Fibroblast of skin of left quadriceps (primary cell): Measurements from ENCODE around the gene KCNK4.

ENCODE experiments used
- DNase-seq, 2 experiments: peaks; one replicate each; pipeline ENCODE4 v3.0.0-alpha.2; 2013; ENCODE audit warnings: low read depth in 2 of 2

The KCNK4 gene

DNA sequence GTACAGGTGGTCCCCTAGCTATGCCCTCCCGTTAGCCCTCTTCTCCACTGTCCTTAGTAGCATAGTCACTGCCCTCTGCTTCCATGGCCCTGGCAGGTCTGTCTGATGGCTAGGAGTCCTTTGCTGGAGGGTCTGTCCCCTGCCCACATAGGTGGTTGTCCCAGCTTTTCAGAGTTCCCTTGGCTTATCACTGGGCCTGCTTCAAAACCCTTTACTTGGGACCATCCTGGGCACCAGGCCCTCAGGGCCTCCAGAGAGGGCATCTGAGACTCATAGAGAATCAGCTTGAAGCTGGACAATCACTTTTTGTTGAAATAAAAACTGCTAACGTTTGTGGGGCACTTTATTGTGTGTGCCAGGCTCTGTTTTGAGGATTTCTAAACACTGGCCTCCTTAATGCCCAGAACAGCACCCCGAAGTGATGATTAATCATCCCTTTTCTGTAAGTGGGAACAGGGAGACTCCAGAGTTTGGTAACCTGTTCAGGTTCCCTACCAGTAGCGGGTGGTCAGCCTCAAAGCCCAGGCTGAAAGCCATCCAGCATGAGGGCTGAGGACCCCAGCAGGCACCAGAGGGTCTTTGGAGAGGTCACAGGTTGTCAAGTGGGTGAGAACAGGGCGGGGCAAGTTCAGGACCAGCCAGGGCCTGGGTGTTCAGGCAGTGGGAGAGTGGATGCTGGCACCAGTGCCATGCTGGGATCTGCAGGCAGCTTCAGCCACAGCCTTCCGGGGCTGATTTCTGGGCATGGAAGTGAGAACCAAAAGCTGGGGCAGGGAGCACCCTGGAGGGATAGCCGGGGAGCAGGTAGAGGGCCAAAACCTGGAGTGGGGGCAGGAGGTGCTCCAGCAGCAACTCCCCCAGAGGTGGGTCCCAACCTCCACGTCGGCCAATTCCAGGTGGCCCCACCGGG lies 495 bp upstream of the KCNK4 start:
- DNase-seq, result no peak

DNA sequence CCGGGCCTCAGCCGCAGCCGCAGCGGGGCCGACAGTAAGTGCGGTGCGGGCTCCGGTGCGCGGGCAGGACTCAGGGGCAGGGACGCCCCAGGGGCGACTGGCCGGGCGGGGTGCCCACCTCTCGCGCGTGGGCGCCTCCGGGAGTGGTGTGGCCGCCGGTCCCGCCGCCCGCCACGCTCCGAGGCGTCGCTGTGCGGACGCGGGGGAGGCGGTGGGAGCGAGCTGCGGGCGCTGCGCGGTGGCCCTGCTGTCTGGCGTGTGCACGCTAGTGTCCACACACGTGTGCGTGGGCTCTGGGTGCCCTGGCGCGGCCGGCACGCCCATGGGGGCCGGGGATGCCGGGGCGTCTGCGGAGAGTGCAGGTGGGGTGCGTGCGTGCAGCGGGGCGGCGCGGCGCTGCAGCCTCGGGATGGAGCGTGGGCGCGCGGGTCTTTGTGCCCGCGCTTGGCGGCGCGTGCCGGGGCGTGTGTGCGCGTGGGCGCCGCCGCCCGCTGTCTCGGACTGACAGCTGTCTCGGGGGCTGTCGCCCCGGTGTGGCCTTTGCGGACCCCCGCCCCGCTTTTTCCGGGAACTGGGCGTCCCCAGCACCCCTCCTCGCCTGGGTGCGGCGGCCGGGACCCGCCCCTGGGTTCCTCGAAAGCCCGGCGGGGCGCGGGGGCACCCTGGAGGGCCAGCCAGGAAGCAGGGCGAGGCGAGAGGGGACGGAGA lies 804 bp downstream of the KCNK4 start:
- DNase-seq, result no peak

DNA sequence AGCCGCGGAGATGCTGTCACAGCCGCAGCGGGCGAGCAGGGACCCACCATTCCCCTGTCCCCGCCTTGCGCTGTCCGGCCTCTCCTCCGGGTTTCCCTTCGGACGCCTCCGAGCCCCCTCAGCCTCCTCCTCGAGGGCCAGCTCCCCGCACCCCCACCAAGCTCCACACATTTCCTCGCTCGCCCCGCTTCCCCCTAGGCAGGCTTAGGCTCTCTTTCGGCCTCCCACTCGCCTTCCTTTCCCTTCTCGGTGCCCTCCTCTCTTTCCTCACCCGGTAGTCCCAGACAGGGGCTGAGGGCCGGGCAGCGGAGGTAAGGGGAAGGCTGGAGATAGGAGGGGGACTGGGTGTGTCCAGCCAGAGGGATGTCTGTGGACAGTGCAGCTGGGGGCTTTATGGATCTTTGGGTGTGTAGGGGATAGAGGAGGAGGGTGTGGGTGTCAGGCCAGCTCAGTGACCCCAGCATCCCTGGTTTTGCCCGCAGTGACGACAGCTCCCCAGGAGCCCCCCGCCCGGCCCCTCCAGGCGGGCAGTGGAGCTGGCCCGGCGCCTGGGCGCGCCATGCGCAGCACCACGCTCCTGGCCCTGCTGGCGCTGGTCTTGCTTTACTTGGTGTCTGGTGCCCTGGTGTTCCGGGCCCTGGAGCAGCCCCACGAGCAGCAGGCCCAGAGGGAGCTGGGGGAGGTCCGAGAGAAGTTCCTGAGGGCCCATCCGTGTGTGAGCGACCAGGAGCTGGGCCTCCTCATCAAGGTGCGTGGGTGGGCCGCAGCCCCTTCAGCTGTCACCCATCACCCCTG lies 1.6 kb downstream of the KCNK4 start:
- no peak for DNase-seq

DNA sequence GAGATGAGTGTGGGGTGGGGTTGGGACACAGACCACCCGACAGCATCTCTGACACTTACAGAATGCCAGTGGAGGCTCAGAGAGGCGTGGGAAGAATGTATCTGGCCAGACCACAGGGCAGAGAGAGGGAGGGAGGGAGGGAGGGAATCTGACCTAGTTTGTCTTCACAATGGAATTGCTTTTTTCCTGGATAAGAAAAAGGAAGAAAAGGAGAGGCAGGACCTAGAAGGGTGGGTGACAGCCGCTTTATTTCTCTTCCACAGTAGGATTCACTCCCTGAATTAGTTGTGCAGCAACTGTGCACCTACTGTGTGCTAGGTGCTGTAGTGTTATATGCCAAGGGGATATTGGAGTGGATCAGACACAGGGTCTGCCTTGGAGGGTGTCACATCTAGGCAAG lies 3.7 kb downstream of the KCNK4 start:
- DNase-seq, result no peak

DNA sequence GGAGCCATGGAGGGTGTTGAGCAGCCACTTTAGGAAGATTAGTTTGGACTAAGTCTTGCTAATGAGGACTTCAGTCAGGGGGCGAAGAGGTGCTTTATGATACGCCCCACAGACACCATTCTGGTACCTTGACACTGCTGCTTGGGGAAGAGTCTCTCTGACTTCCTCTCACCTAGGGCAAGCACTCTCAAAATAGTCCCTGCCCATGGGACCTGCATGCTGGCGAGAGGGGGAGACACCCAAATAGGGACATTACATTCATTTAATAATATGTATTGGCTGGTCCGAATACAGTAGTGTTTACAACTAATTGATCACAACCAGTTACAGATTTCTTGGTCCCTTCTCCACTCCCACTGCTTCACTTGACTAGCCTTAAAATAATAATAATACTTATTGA lies 4.7 kb downstream of the KCNK4 start:
- no peak for DNase-seq

DNA sequence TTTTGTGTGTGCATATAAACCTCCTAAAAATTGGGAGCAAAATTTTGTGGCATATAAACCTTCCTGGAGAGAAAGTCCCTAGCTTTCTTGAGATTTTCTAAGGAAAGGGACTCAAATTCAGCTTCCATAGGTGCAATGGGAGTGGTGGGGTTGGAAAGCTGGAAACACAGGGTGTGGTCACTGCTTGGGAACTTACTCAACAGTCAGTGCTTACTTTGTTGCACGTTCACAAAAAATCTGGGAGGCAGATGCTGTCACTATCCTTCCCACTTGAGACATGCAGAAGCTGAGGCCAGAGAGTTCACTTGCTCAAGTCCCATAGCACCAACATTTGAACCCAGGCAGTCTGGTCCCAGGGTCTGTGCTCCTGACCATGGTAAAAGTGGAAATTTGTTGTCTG lies 5.1 kb downstream of the KCNK4 start:
- DNase-seq, result no peak

DNA sequence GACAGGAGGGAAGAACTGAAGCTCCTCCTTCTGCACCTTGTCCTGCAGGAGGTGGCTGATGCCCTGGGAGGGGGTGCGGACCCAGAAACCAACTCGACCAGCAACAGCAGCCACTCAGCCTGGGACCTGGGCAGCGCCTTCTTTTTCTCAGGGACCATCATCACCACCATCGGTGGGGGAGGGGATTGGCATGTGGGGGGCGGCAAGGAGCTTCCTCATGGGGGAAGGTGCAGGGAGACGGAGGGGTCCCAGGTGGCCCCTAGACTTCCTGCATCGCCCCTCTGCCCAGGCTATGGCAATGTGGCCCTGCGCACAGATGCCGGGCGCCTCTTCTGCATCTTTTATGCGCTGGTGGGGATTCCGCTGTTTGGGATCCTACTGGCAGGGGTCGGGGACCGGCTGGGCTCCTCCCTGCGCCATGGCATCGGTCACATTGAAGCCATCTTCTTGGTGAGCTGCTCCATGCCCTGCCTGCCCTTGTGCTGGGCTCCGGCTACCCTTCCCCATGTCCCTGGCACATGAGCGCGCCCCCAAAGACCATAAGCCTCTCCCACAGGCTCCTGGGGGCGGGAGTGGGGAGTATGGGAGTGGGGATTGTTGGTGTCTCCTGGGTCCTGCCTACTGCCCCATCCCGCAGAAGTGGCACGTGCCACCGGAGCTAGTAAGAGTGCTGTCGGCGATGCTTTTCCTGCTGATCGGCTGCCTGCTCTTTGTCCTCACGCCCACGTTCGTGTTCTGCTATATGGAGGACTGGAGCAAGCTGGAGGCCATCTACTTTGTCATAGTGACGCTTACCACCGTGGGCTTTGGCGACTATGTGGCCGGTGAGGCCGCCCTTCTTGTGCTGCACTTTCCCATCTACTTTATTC lies 6.0 kb downstream of the KCNK4 start:
- no peak for DNase-seq

DNA sequence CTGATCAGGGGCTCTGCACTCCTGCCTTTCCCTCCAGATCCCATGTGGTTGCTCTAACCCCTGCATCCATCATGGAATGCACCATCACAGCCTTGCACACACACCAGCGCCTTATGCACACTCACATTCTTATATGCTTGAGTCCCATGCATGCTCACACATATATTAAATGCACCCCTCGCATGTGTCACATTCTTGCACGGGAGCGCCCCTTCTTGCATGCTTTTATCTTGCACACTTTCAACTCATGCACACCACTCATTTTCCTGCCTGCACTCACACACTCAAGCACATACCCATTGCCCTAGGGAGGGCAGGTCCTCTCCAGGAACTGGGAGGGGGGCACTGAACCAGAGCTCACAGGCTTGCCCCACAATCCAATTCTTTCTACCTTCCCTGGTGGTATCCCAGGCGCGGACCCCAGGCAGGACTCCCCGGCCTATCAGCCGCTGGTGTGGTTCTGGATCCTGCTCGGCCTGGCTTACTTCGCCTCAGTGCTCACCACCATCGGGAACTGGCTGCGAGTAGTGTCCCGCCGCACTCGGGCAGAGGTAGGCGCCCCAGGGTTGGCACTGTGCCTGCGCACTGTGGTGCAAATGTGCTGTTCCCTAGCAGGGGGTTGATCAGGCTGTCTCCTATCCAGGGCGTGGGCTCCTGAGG lies 6.7 kb downstream of the KCNK4 start:
- DNase-seq, result no peak

DNA sequence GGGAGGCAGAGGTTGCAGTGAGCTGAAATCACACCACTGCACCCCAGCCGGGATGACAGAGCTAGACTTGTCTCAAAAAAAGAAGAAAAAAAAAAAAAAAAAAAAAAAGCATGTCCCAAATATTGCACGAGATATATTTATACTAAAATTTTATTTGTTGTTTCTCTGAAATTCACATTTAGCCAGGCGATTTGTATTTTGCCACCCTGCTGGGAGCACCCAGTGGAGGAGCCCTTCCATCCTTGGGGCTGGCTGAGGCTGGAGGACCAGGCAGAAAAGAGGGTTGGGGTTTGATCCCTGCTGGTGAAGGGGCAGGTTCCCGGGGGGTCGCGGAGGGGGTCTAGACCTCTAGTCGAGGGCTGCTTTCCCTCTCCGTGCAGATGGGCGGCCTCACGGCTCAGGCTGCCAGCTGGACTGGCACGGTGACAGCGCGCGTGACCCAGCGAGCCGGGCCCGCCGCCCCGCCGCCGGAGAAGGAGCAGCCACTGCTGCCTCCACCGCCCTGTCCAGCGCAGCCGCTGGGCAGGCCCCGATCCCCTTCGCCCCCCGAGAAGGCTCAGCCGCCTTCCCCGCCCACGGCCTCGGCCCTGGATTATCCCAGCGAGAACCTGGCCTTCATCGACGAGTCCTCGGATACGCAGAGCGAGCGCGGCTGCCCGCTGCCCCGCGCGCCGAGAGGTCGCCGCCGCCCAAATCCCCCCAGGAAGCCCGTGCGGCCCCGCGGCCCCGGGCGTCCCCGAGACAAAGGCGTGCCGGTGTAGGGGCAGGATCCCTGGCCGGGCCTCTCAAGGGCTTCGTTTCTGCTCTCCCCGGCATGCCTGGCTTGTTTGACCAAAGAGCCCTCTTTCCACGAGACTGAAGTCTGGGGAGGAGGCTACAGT lies 8.1 kb downstream of the KCNK4 start:
- no peak for DNase-seq

DNA sequence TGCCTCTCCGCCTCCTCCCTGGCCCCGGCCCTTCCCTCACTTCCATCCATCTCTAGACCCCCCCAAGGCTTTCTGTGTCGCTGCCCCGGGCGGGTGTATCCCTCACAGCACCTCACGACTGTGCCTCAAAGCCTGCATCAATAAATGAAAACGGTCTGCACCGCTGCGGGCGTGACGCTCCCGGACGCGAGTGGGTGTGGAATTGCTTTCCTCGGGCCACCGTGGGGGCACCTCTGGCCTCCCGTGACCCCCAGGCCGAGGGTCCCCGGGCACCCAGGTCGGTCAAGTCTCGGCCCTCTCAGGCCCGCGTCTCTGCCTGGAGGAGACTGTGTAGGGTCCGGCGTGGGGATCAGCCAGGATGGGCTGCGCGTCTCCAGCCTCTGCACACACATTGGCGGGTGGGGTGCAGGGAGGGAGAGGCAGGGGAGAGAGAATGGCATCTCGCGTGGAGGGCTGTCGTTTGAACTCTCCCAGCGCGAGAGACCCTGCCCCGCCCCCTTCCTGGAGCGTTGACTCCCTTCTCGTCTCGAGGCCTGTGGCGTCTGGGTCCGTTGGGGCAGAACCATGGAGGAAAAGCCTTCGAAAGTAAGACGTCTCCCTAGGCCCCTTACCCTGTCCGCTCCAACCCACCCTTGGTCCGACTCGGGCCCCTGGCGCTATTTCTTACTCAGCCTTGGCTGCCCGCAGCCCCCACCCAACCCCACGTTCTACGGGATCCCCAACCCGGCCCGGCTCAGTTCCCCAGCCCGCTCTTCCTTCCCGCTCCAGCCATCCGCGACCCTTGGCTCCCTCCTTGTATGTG lies 8.9 kb downstream of the KCNK4 start, which contains the start of gene CATSPERZ:
Gene CATSPERZ, plus strand, starts transcription at position 512 of the 802 bp plus-strand sequence. Its CDS starts 53 bp downstream, at position 565.
- DNase-seq, result no peak

DNA sequence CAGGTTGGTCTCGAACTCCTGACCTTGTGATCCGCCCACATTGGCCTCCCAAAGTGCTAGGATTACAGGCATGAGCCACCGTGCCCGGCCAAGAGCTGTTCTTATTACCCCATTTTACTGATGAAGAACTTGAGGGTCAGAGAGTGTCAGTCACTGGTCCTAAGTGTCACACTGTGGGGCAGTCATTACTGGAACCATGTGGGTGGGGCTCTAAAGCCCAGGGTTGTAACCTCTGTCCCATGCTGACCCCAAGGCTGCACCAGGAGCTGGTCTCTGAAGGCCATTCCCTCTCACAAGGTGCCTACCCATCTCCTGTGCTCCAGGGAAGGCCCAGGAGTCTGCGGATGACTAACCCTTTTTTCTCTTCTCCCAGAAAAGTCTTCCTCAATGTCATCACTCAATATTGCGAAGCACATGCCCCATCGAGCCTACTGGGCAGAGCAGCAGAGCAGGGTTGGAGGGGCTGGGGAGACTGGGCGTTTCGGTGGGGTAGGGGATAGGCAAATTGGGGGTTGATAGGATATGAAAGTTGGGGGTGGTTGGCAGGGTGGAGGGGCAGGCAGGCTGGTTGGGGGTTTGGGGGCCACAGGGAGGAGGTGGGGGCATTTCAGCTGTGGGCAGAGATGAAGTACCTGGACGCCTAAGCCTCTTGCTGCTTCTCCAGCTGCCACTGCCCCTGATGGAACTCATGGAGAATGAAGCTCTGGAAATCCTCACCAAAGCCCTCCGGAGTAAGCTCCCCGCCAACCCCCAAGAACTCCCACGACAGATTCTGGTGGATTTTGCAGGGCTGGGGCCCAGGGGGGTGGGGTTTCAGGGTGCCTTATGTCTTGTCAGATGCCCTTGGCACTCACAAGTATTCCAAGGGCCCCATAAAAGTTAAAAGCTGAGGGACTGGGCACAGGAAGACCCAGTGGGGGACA lies 12.3 kb downstream of the KCNK4 start:
- DNase-seq, result no peak

DNA sequence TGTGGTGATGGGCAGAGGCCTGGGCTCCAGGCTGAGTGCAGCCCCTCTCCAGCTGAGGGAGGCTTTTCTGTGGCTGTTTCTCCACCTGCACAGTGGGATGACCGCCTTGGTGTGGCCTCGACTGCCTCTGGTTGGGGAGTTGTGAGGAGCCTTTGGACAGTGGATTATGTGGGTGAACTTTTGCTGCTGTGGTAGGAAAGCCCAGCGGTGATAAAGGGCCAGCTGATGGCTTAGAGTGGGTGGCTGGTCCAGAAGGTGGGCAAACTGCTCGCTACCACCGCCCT lies 12.9 kb downstream of the KCNK4 start:
- no peak for DNase-seq

DNA sequence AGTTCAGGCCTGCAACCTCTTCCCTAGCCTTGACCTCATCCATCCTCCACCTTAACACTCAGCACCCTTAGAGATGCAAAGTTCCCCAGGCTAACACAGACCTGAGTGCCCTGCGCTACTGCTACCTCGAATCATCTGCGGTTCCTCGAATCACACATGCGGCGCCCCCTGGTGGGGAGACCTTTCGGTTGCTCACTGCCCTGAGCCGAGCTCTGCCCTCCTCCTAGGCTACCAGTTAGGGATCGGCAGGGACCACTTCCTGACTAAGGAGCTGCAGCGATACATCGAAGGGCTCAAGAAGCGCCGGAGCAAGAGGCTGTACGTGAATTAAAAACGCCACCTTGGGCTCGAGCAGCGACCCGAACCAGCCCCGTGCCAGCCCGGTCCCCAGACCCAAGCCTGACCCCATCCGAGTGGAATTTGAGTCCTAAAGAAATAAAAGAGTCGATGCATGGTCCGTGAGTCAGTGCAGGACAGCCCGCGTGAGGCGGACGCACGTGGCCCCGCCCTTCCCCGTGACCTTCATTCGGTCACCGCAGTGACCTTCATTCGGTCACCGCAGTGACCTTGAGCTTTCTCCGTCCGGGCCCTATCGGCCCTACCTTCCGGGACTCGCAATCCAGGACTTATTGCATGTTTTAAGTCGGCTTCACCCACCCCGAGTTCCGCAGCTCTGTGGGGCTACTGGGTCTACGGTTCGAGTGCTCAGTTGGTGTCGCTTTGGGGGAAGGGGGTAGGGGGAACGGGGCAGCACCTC lies 13.4 kb downstream of the KCNK4 start:
- DNase-seq, result peak; percentile 61 to 69

DNA sequence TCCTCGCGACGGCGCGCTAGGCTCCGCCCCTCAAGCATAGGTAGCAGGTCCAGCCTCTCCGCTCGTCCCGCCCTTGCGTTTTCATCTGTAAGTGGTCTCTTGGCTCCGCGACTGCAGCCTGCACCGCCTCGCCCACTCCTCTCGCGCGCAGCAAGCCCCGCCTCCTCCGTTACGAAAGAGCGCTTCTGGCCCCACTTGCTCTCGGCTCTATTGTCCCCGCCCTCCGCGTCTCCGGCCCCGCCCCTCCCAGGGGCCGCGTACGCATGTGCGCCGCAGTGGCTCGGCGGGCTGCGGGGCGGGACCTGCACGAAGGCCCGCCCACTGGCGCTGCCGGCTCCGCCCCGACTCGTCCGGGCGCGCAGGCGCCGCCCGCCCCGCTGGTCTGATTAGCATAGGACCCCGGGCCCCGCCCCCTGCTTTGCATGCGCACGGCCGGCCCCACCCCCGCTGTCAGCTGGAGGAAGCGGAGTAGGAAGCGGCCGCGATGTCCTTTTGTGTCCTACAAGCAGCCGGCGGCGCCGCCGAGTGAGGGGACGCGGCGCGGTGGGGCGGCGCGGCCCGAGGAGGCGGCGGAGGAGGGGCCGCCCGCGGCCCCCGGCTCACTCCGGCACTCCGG lies 14.1 kb downstream of the KCNK4 start, which contains the start of gene ESRRA:
Gene ESRRA, plus strand, starts transcription at position 450 of the 616 bp plus-strand sequence. CDS start 1,656 bp downstream, outside the sequence.
- DNase-seq, result peak; percentile 91 to 93

DNA sequence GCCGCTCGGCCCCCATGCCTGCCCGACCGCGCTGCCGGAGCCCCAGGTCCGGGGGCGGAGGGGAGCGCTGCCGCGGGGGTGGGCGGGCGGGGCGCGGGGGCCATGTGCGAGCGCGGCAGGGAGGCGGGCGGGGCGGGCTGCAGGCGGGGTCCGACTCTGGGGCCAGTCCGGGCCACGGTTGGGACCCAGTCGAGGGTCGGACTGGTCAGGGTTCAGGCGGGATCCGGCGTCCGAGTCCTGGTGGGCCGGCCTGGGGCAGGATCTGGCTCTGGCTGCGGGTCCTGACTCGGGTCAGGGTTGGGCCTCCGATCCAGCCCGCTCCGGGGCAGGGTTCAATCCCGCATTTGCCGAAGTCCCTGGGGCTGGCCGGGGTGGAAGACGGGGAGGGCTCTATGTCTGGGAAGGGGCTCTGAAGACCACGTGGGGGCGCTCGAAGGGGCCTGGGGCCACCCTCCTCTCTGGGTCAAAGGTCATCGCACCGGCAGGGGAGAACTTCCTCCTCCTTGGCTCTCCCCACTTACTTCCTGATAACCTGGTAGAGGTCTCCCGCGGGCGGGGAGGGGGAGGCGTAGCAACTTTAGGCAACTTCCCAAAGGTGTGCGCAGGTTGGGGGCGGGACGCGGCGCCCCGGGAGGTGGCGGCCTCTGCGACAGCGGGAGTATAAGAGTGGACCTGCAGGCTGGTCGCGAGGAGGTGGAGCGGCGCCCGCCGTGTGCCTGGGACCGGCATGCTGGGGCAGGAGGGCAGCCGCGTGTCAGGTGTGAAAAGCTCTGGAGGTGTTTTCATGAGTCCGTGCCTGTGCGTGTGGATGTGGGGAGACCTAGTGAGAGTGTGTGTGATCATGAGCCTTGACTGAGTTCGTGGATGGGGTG lies 14.8 kb downstream of the KCNK4 start:
- DNase-seq, result no peak

DNA sequence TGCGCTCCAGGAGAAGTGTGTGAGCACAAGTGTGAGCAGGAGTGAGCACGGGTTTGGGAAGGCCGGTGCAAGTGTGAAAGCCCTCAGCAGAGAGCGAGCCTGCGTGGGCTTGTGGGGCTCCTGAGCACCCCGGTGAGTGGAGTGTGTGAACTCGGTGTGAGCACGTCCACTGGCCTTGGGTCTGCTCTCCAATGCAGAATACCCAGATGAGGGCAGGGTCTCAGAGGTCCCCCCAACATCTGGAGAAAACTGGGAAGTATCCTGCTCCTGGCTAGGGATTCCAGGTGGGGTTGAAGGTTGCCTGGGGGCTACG lies 15.4 kb downstream of the KCNK4 start:
- no peak for DNase-seq
